ENCODE measurements around the gene ZNF200.
A peak's percentile ranks its signal among the peaks of the same experiment; 100 is the strongest.
"Not testable (repeated sequence)": the region's sequence is repeated elsewhere in the genome, so short reads cannot be mapped to it uniquely, and the experiment has no call there.

Gene ZNF200

GRCh38 chr16:3234857-3235561, at the start of gene ZNF200:
ZNF200 (minus strand) TSS chr16:3235158; CDS start chr16:3233755, 1,403 bp downstream.
- peak; percentile 93 for DNase-seq

GRCh38 chr16:3283543-3284447, 48.8 kb upstream of the ZNF200 start:
- DNase-seq, result no peak

DNA sequence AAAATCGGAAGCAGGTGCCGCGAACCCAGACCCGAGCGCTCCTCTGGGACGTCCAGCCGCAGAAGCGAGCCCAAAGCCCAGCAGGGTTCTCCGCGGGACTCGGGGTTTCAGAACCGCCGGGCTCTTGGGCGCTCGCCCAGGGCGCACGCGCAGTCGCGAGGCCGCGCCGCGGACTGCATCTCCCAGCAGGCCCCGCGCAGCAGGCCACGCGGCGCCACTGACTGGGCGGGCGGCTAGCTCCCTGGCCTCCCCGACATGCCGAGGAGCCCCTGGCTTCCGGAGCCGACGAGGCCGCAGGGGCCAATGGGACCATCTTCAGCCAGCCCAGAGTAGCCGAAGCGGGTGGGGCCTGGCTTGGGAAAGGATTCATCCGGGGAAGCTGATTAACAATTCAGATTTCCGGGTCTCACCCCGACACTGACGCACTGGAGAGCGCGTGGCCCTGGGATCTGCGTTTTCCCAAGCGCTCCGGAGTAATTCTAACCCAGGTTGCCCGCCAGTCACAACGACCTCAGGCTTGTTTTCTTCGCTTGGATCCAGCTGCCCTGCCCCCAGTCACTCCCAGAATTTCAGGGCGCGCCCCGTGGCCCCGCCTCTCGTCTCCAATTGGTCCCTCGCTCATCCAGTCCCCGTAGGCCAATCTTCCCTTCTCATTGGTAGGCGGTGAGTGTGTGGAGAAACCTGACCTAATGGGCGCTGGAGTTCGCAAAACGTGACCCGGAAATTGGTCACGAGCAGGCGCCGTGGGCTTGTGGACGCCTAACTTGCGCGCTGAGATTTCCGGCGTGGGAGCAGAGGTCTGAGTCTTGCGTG, 48.0 kb upstream of the ZNF200 start, which contains the start of gene ZNF263:
ZNF263 (plus strand) TSS at position 762 of the 813 bp plus-strand sequence. CDS start 328 bp downstream, outside the sequence.
- DNase-seq, result peak; percentile 90

DNA sequence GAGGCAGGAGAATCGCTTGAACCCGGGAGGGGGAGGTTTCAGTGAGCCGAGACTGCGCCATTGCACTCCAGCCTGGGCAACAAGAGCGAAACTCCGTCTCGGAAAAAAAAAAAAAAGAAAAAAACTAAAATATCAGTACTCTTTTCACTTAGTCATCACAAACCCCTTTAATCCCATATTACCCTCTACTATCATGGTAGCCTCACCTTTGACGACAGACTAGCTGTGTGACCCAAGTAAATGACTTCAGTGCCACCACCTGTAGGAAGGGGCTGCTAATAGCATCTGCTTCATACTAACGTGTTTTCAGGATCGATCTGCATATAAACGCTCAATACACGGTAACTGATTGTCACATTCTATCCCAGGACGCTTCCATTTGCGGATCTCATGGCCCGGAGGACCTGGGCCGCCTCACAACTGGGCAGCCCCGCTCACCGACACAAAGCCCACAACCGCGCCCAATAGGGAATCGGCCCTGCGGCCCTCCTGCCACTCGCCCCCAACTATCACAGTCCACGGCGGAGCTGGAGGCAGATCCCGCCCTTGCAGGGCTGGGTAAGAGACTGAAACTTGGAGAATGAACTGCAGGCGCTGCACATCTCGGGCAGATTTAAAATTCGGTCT, 47.3 kb upstream of the ZNF200 start:
- DNase-seq, result no peak

DNA sequence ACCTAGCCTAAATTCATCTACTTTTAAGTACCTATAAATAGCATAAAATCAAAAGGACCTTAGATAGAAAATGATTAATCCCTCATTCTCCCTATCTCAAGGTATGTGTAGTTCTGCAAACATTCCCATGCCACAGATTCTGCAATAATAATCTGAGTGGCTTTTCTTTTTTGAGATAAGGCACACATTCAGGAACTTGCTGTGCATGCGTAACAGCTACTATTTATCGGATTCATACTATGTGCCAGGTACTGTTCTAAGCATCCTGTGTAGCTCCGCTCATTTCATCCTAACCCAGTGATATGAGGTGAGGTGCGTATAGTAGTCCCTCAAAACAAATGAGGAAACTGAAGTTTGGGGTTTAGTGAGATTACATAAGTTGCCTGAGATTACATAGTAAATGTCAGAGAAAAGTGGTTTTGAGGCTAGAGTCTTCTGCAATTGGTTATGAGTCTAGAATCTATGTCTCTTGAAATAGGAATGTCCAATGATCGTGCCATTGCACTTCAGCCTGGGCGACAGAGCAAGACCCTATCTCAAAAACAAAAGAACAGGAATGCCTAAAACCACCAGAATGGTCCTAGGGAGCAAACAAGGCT, 46.4 kb upstream of the ZNF200 start:
- DNase-seq, result no peak

DNA sequence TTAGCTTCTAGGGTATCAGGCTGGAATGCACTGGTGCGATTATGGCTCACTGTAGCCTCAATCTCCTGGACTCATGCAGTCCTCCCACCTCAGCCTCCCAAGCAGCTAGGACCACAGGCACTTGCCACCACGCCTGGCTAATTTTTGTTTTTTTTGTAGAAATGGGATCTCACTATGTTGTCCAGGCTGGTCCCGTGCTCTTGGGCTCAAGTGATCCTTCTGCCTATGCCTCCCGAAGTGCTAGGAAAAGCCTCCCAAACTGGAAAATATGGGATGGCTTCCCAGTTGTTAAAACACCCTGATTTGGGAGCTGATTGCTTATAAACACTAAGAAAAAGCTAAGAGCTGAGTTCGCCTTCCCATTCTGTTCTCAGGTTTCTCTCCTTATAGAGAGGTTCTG, 41.7 kb upstream of the ZNF200 start:
- DNase-seq, result no peak

DNA sequence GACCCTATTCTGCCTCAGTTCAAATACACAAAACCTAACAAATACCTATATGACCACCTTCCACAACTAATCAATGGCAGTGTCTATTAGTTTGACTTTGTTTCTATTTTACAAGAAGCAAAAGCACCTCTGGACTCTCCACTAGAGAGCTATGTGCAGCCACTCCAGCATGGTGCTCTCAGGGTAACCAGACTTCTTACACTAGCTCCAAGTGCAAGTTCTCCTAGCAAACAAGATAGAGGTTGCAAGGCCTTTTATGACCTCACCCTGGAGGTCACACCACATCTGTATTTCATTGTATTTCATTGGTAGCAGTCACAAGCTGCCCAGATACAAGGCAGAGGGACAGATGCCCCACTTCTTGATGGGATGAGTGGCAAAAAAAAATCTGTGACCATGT, 40.0 kb upstream of the ZNF200 start:
- no peak for DNase-seq

- no peak for DNase-seq
Measured at GRCh38 chr16:3274490-3274889, 39.5 kb upstream of the ZNF200 start.

- not testable (repeated sequence) for DNase-seq
Measured at GRCh38 chr16:3271281-3271680, 36.3 kb upstream of the ZNF200 start.

DNA sequence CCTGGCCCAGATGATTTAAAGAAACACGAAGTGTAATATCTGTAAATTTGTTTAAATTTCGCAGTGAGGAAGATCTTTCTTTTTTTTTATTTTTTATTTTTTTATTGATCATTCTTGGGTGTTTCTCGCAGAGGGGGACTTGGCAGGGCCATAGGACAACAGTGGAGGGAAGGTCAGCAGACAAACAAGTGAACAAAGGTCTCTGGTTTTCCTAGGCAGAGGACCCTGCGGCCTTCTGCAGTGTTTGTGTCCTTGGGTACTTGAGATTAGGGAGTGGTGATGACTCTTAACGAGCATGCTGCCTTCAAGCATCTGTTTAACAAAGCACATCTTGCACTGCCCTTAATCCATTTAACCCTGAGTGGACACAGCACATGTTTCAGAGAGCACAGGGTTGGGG, 35.8 kb upstream of the ZNF200 start:
- DNase-seq, result not testable (repeated sequence)

GRCh38 chr16:3268294-3268693, 33.3 kb upstream of the ZNF200 start:
- DNase-seq, result no peak

- no peak for DNase-seq
Measured at GRCh38 chr16:3266873-3267537, 32.0 kb upstream of the ZNF200 start.

- peak; percentile 94 for DNase-seq
Measured at GRCh38 chr16:3264137-3265036, 29.4 kb upstream of the ZNF200 start.

GRCh38 chr16:3262517-3262916, 27.6 kb upstream of the ZNF200 start:
- DNase-seq, result no peak

- DNase-seq, result no peak
Measured at GRCh38 chr16:3259836-3260235, 24.9 kb upstream of the ZNF200 start.

- DNase-seq, result no peak
Measured at GRCh38 chr16:3256866-3257465, 22.0 kb upstream of the ZNF200 start.

DNA sequence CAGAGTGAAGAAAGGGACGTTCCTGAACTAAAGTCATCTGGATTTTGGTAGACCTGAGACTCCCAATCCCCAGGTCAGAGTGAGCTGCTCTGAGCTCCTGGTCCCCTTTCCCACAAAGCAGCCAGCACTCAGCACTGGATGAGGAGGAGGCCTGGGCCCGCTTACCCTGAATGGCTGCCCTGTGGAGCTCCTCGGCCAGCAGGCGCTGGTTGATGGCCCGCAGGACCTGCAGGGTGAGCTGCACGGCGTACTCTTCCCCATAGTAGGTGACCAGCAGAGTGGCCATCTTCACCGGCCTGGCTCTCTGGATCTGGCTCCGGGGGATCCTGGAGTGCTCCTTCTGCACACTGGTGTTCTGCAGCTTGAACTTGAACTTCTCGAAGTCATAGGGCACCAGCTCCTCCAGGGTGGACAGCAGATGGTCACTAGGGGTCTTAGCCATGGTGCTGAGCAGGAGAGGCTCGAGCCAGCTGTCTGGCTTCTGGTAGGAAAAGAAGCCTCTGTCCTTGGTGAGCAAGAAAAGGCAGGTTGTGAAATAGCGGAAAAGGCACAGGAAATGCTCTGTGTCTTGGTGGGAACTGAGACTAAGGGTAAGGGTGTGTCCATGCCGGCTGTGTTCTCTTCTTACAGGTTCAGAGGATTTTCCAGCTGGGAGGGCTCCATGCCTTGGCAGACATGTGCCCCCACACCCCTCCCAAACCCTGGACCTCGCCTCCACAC, 21.3 kb upstream of the ZNF200 start, which contains the start of gene MEFV:
MEFV (minus strand) TSS at position 488 of the 720 bp plus-strand sequence; CDS start at position 442, 46 bp downstream.
- DNase-seq, result no peak

- no peak for DNase-seq
Measured at GRCh38 chr16:3254309-3254708, 19.4 kb upstream of the ZNF200 start.

GRCh38 chr16:3252967-3253366, 18.0 kb upstream of the ZNF200 start:
- DNase-seq, result no peak
